Activated naive CD4-positive, alpha-beta T cell treated with anti-CD3 and anti-CD28 coated beads for 36 hours (primary cell): ENCODE results near the gene TRIP11. TPM values are rescaled to one million over a fixed set of nuclear protein-coding genes. Genes with fewer than 3 reads are reported as not detected.
"Not testable (repeated sequence)": the region's sequence is repeated elsewhere in the genome, so short reads cannot be mapped to it uniquely, and the experiment has no call there.

Experiments used
- CTCF ChIA-PET: fragments of 350-600 bp; sonication (Branson Sonifier 250); formaldehyde crosslinking; loops from one replicate; lab custom pipeline; 2021; ENCODE audit warnings: antibody characterized with exemption; lab: Charles Lee
- DNase-seq: peaks from one replicate; pipeline ENCODE4 v3.0.0-alpha.2; 2020
- H3K27ac Mint-ChIP-seq: one replicate; pipeline ENCODE4 v1.8.0; 2021; ENCODE audit warnings: mild to moderate bottlenecking, mixed read lengths
- H3K27me3 Mint-ChIP-seq: one replicate; pipeline ENCODE4 v1.8.0; 2021; ENCODE audit warnings: low read depth, mixed read lengths
- H3K36me3 Mint-ChIP-seq: one replicate; pipeline ENCODE4 v1.8.0; 2021; ENCODE audit warnings: low read depth, mixed read lengths
- H3K4me1 Mint-ChIP-seq: one replicate; pipeline ENCODE4 v1.8.0; 2021; ENCODE audit warnings: low read depth, mixed read lengths
- H3K4me3 Mint-ChIP-seq: one replicate; pipeline ENCODE4 v1.8.0; 2021; ENCODE audit warnings: mild to moderate bottlenecking, moderate library complexity, mixed read lengths
- H3K9me3 Mint-ChIP-seq: one replicate; pipeline ENCODE4 v1.8.0; 2021; ENCODE audit warnings: mixed read lengths
- intact Hi-C: fragments of 100-400 bp; cut with micrococcal nuclease; formaldehyde crosslinking; loops from one replicate; pipeline ENCODE4 v1.15.1; 2023
- total RNA-seq, 2 experiments: library from RNA; stranded (reverse); gene quantifications; one replicate each; pipeline ENCODE4 v1.2.3, GENCODE V29; 2021

The TRIP11 gene
- 10 to 100 TPM; 22.7 to 26.1 TPM for total RNA-seq

- peaks cover 32% of the 10 kb centered on the region for H3K4me1 Mint-ChIP-seq
- CTCF ChIA-PET, result interaction anchor here (0.6 to 1.0 kb wide), 3 partner anchors 9 to 620 kb away, joined by 3 to 5 read pairs (median 3); partner anchors contain the start of gene ATXN3
- peak; percentile 97 for DNase-seq
- peak within 1 kb of the TSS; percentile 98 for H3K4me3 Mint-ChIP-seq
- H3K27me3 Mint-ChIP-seq, result no peaks in the 10 kb centered on the region
- peak within 1 kb of the TSS; percentile 98 for H3K27ac Mint-ChIP-seq
- no peaks in the 10 kb centered on the region for H3K9me3 Mint-ChIP-seq
- peaks cover 4% of the 10 kb centered on the region for H3K36me3 Mint-ChIP-seq
- intact Hi-C loops, result loop anchor here (1.0 to 5.0 kb wide), 6 partner anchors 66 to 755 kb away; partner anchors contain the start of genes ATXN3, CPSF2, GOLGA5 and NDUFB1
These were observed at the start of gene TRIP11 for GRCh38 chr14:92039719-92040430. TSS of gene TRIP11 (minus strand) at chr14:92040059. CDS start at chr14:92039685, 374 bp downstream.

- Mint-ChIP-seq H3K4me1 (no peaks in the 10 kb centered on the region), H3K36me3 (peaks cover 20% of the 10 kb centered on the region)
- CTCF ChIA-PET, result no interaction called here
These were observed 48.6 kb upstream of the TRIP11 start for GRCh38 chr14:92088494-92088893.

GRCh38 chr14:92074555-92074954 is 34.7 kb upstream of the TRIP11 start:
- Mint-ChIP-seq H3K27me3 (no peaks in the 10 kb centered on the region), H3K4me1 (no peaks in the 10 kb centered on the region), H3K9me3 (no peaks in the 10 kb centered on the region), H3K4me3 (no peak overlapping the region), H3K36me3 (peaks cover 10% of the 10 kb centered on the region), H3K27ac (no peak overlapping the region)
- CTCF ChIA-PET, result interaction anchor here (1.1 kb wide), 1 partner anchor 15 kb away, joined by 3 read pairs; no protein-coding TSS in a partner anchor
- intact Hi-C loops, result no loop called here
- DNase-seq, result no peak

More at GRCh38 chr14:92088494-92088893, 48.6 kb upstream of the TRIP11 start:
- intact Hi-C loops, result no loop called here
- Mint-ChIP-seq H3K4me3 (no peak overlapping the region), H3K9me3 (no peaks in the 10 kb centered on the region), H3K27ac (no peak overlapping the region), H3K27me3 (no peaks in the 10 kb centered on the region)
- no peak for DNase-seq

- no peaks in the 10 kb centered on the region for H3K36me3 Mint-ChIP-seq
- H3K4me3 Mint-ChIP-seq, result no peak overlapping the region
- H3K27ac Mint-ChIP-seq, result no peak overlapping the region
- no peak for DNase-seq
- CTCF ChIA-PET, result interaction anchor here (1.1 kb wide), 1 partner anchor 735 kb away, joined by 3 read pairs; no protein-coding TSS in a partner anchor
- intact Hi-C loops, result no loop called here
- H3K9me3 Mint-ChIP-seq, result no peaks in the 10 kb centered on the region
- no peaks in the 10 kb centered on the region for H3K4me1 Mint-ChIP-seq
- no peaks in the 10 kb centered on the region for H3K27me3 Mint-ChIP-seq
These were observed 18.4 kb upstream of the TRIP11 start for GRCh38 chr14:92058006-92058917.

GRCh38 chr14:92049781-92050180 is 9.9 kb upstream of the TRIP11 start:
- Mint-ChIP-seq H3K27me3 (no peaks in the 10 kb centered on the region), H3K36me3 (peaks cover 11% of the 10 kb centered on the region), H3K4me3 (no peak overlapping the region), H3K4me1 (no peaks in the 10 kb centered on the region), H3K27ac (no peak overlapping the region), H3K9me3 (peaks cover 9% of the 10 kb centered on the region)
- intact Hi-C loops, result no loop called here
- CTCF ChIA-PET, result interaction anchor here (0.7 kb wide), 1 partner anchor 101 kb away, joined by 3 read pairs; no protein-coding TSS in a partner anchor
- no peak for DNase-seq

GRCh38 chr14:92049221-92049620 is 9.4 kb upstream of the TRIP11 start:
- H3K4me1 Mint-ChIP-seq, H3K4me3 Mint-ChIP-seq, H3K9me3 Mint-ChIP-seq, H3K27me3 Mint-ChIP-seq, intact Hi-C loops, H3K27ac Mint-ChIP-seq, DNase-seq: not testable (repeated sequence)
- H3K36me3 Mint-ChIP-seq, result peaks cover 11% of the 10 kb centered on the region
- CTCF ChIA-PET, result interaction anchor here (0.7 kb wide), 1 partner anchor 102 kb away, joined by 3 read pairs; no protein-coding TSS in a partner anchor

GRCh38 chr14:92045904-92046303 is 6.0 kb upstream of the TRIP11 start:
- H3K4me3 Mint-ChIP-seq, H3K27ac Mint-ChIP-seq, H3K9me3 Mint-ChIP-seq, intact Hi-C loops, CTCF ChIA-PET, DNase-seq, H3K27me3 Mint-ChIP-seq, H3K4me1 Mint-ChIP-seq: not testable (repeated sequence)
- H3K36me3 Mint-ChIP-seq, result peaks cover 11% of the 10 kb centered on the region

- not testable (repeated sequence) for H3K9me3 Mint-ChIP-seq, H3K36me3 Mint-ChIP-seq, H3K27ac Mint-ChIP-seq, DNase-seq, H3K27me3 Mint-ChIP-seq
- CTCF ChIA-PET, result interaction anchor here (1.2 kb wide), 1 partner anchor 45 kb away, joined by 5 read pairs; no protein-coding TSS in a partner anchor
- intact Hi-C loops, result loop anchor here (2.0 to 5.0 kb wide), 2 partner anchors 169 to 753 kb away; partner anchors contain the start of gene GOLGA5
- peak overlapping the region; percentile 39 for H3K4me3 Mint-ChIP-seq
- peaks cover 20% of the 10 kb centered on the region for H3K4me1 Mint-ChIP-seq
These were observed 1.9 kb upstream of the TRIP11 start for GRCh38 chr14:92041766-92042165.

GRCh38 chr14:92041203-92041602 is 1.3 kb upstream of the TRIP11 start:
- no peak for DNase-seq
- H3K4me3 Mint-ChIP-seq, result peak overlapping the region; percentile 39
- intact Hi-C loops, result loop anchor here (2.0 to 5.0 kb wide), 2 partner anchors 169 to 754 kb away; partner anchors contain the start of gene GOLGA5

GRCh38 chr14:92040431-92041051 is 682 bp upstream of the TRIP11 start:
- intact Hi-C loops, result loop anchor here (1.0 to 5.0 kb wide), 6 partner anchors 66 to 754 kb away; partner anchors contain the start of genes ATXN3, CPSF2, GOLGA5 and NDUFB1
- no peaks in the 10 kb centered on the region for H3K27me3 Mint-ChIP-seq
- no peaks in the 10 kb centered on the region for H3K9me3 Mint-ChIP-seq
- peak overlapping the region; percentile 98 for H3K27ac Mint-ChIP-seq
- H3K36me3 Mint-ChIP-seq, result peaks cover 4% of the 10 kb centered on the region
- peaks cover 31% of the 10 kb centered on the region for H3K4me1 Mint-ChIP-seq
- CTCF ChIA-PET, result interaction anchor here (0.6 to 1.2 kb wide), 4 partner anchors 10 to 620 kb away, joined by 3 to 5 read pairs (median 4); partner anchors contain the start of gene ATXN3
- peak overlapping the region; percentile 98 for H3K4me3 Mint-ChIP-seq
- peak; percentile 25 for DNase-seq

More at GRCh38 chr14:92041203-92041602, 1.3 kb upstream of the TRIP11 start:
- CTCF ChIA-PET, result interaction anchor here (1.2 kb wide), 1 partner anchor 44 kb away, joined by 5 read pairs; no protein-coding TSS in a partner anchor
- peak overlapping the region; percentile 98 for H3K27ac Mint-ChIP-seq
- H3K36me3 Mint-ChIP-seq, result peaks cover 4% of the 10 kb centered on the region
- no peaks in the 10 kb centered on the region for H3K9me3 Mint-ChIP-seq
- no peaks in the 10 kb centered on the region for H3K27me3 Mint-ChIP-seq
- peaks cover 25% of the 10 kb centered on the region for H3K4me1 Mint-ChIP-seq

GRCh38 chr14:92039063-92039718 is 668 bp downstream of the TRIP11 start:
- Mint-ChIP-seq H3K36me3 (peaks cover 4% of the 10 kb centered on the region), H3K27ac (peak overlapping the region; percentile 98), H3K4me3 (peak overlapping the region; percentile 98), H3K27me3 (no peaks in the 10 kb centered on the region), H3K4me1 (peaks cover 34% of the 10 kb centered on the region), H3K9me3 (no peaks in the 10 kb centered on the region)
- intact Hi-C loops, result no loop called here
- peak; percentile 25 for DNase-seq
- CTCF ChIA-PET, result interaction anchor here (1.0 to 1.2 kb wide), 2 partner anchors 9 to 42 kb away, joined by 3 read pairs; no protein-coding TSS in a partner anchor
